Activated gamma-delta T cell (primary cell): ENCODE data around the gene RNF4.

Source experiments
- DNase-seq: peaks from one replicate; lab custom pipeline; 2025; lab: John Stamatoyannopoulos, UW

Gene RNF4

GRCh38 chr4:2437475-2438215, 31.3 kb upstream of the RNF4 start:
- no peak for DNase-seq

- no peak for DNase-seq
Observed at GRCh38 chr4:2438822-2439718, 29.8 kb upstream of the RNF4 start.

GRCh38 chr4:2441393-2442174, 27.3 kb upstream of the RNF4 start:
- DNase-seq, result no peak

GRCh38 chr4:2442175-2442993, 26.5 kb upstream of the RNF4 start:
- DNase-seq, result no peak

GRCh38 chr4:2443061-2443730, 25.7 kb upstream of the RNF4 start:
- no peak for DNase-seq

- no peak for DNase-seq
Observed at GRCh38 chr4:2443956-2444740, 24.8 kb upstream of the RNF4 start.

GRCh38 chr4:2445130-2445529, 23.8 kb upstream of the RNF4 start:
- no peak for DNase-seq

GRCh38 chr4:2445571-2445970, 23.3 kb upstream of the RNF4 start:
- DNase-seq, result no peak

- DNase-seq, result no peak
Observed at GRCh38 chr4:2446656-2447564, 22.0 kb upstream of the RNF4 start.

GRCh38 chr4:2448589-2448988, 20.3 kb upstream of the RNF4 start:
- DNase-seq, result no peak

- no peak for DNase-seq
Observed at GRCh38 chr4:2449051-2449450, 19.9 kb upstream of the RNF4 start.

- DNase-seq, result no peak
Observed at GRCh38 chr4:2449511-2450392, 19.2 kb upstream of the RNF4 start.

GRCh38 chr4:2450394-2451035, 18.4 kb upstream of the RNF4 start:
- no peak for DNase-seq

- DNase-seq, result no peak
Observed at GRCh38 chr4:2451036-2451520, 17.8 kb upstream of the RNF4 start.

- no peak for DNase-seq
Observed at GRCh38 chr4:2451821-2452785, 16.8 kb upstream of the RNF4 start.
